ENCODE data around the gene NEK8. TPM values are rescaled to one million over a fixed set of nuclear protein-coding genes. Genes with fewer than 3 reads are reported as not detected.

The NEK8 gene
- total RNA-seq, 1 experiment from 2014 or later = 10.8 TPM

GRCh38 chr17:28725660-28726225, 2.8 kb upstream of the NEK8 start:
- Mint-ChIP-seq H3K4me3 (ENCODE audit: low read depth, unreplicated experiment) (peak overlapping the region; percentile 89), H3K27ac (ENCODE audit: unreplicated experiment) (peak overlapping the region; percentile 99), H3K36me3 (ENCODE audit: insufficient read depth, unreplicated experiment) (peaks cover 85% of the 10 kb centered on the region), H3K9me3 (ENCODE audit: low read depth, unreplicated experiment) (no peaks in the 10 kb centered on the region), H3K4me1 (ENCODE audit: low read depth, unreplicated experiment) (peaks cover 37% of the 10 kb centered on the region), H3K27me3 (ENCODE audit: unreplicated experiment) (no peaks in the 10 kb centered on the region)
- CTCF ChIA-PET = interaction anchor here (0.6 to 4.8 kb wide), 9 partner anchors 23 to 392 kb away, joined by 3 to 228 read pairs (median 14); partner anchors contain the start of gene PHF12
- intact Hi-C loops (cut with micrococcal nuclease; ENCODE audit: unreplicated experiment) = loop anchor here (10.0 kb wide), 3 partner anchors 79 to 389 kb away; no protein-coding TSS in a partner anchor
- peak; percentile 76 for DNase-seq
- no TSS peak for BruUV-seq (replicated peaks)
- no peak for TF ChIP-seq CTCF (IDR thresholded peaks at IDR 0.05; ENCODE audit: unreplicated experiment)

GRCh38 chr17:28726226-28726626, 2.4 kb upstream of the NEK8 start, which contains the start of gene TLCD1:
TSS of gene TLCD1 (minus strand) at chr17:28726233. CDS start at chr17:28726097, 136 bp downstream.
- no peak for TF ChIP-seq CTCF (IDR thresholded peaks at IDR 0.05; ENCODE audit: unreplicated experiment)
- peaks cover 37% of the 10 kb centered on the region for H3K4me1 Mint-ChIP-seq (ENCODE audit: low read depth, unreplicated experiment)
- no peaks in the 10 kb centered on the region for H3K27me3 Mint-ChIP-seq (ENCODE audit: unreplicated experiment)
- H3K36me3 Mint-ChIP-seq (ENCODE audit: insufficient read depth, unreplicated experiment) = peaks cover 80% of the 10 kb centered on the region
- no TSS peak for BruUV-seq (replicated peaks)
- peak within 1 kb of the TSS; percentile 99 for H3K27ac Mint-ChIP-seq (ENCODE audit: unreplicated experiment)
- DNase-seq = peak; percentile 69
- intact Hi-C loops (cut with micrococcal nuclease; ENCODE audit: unreplicated experiment) = loop anchor here (10.0 kb wide), 3 partner anchors 79 to 389 kb away; no protein-coding TSS in a partner anchor
- peak within 1 kb of the TSS; percentile 89 for H3K4me3 Mint-ChIP-seq (ENCODE audit: low read depth, unreplicated experiment)
- CTCF ChIA-PET = interaction anchor here (0.6 to 4.8 kb wide), 17 partner anchors 17 to 391 kb away, joined by 3 to 228 read pairs (median 5); partner anchors contain the start of genes FAM222B, PHF12 and TRAF4
- H3K9me3 Mint-ChIP-seq (ENCODE audit: low read depth, unreplicated experiment) = no peaks in the 10 kb centered on the region

GRCh38 chr17:28726627-28727491, 1.7 kb upstream of the NEK8 start:
- Mint-ChIP-seq H3K4me3 (ENCODE audit: low read depth, unreplicated experiment) (peak overlapping the region; percentile 89), H3K4me1 (ENCODE audit: low read depth, unreplicated experiment) (peaks cover 37% of the 10 kb centered on the region), H3K36me3 (ENCODE audit: insufficient read depth, unreplicated experiment) (peaks cover 73% of the 10 kb centered on the region), H3K9me3 (ENCODE audit: low read depth, unreplicated experiment) (no peaks in the 10 kb centered on the region), H3K27ac (ENCODE audit: unreplicated experiment) (peak overlapping the region; percentile 99), H3K27me3 (ENCODE audit: unreplicated experiment) (no peaks in the 10 kb centered on the region)
- intact Hi-C loops (cut with micrococcal nuclease; ENCODE audit: unreplicated experiment) = loop anchor here (1.0 to 10.0 kb wide), 4 partner anchors 23 to 388 kb away; no protein-coding TSS in a partner anchor
- peak; percentile 95 for DNase-seq
- TF ChIP-seq CTCF (IDR thresholded peaks at IDR 0.05; ENCODE audit: unreplicated experiment) = peak; percentile 94
- no TSS peak for BruUV-seq (replicated peaks)
- CTCF ChIA-PET = interaction anchor here (0.6 to 4.8 kb wide), 26 partner anchors 7 to 391 kb away, joined by 3 to 228 read pairs (median 5); partner anchors contain the start of genes BLTP2, FAM222B, FLOT2 and PHF12

- peaks cover 43% of the 10 kb centered on the region for H3K36me3 Mint-ChIP-seq (ENCODE audit: insufficient read depth, unreplicated experiment)
- H3K4me1 Mint-ChIP-seq (ENCODE audit: low read depth, unreplicated experiment) = peaks cover 35% of the 10 kb centered on the region
- DNase-seq = no peak
- H3K27ac Mint-ChIP-seq (ENCODE audit: unreplicated experiment) = peak overlapping the region; percentile 28
- intact Hi-C loops (cut with micrococcal nuclease; ENCODE audit: unreplicated experiment) = loop anchor here (10.0 kb wide), 3 partner anchors 75 to 385 kb away; no protein-coding TSS in a partner anchor
- CTCF ChIA-PET = interaction anchor here (1.4 kb wide), 1 partner anchor 34 kb away, joined by 4 read pairs; no protein-coding TSS in a partner anchor
- no peak for TF ChIP-seq CTCF (IDR thresholded peaks at IDR 0.05; ENCODE audit: unreplicated experiment)
- H3K27me3 Mint-ChIP-seq (ENCODE audit: unreplicated experiment) = no peaks in the 10 kb centered on the region
- H3K9me3 Mint-ChIP-seq (ENCODE audit: low read depth, unreplicated experiment) = no peaks in the 10 kb centered on the region
- peak overlapping the region; percentile 1 for H3K4me3 Mint-ChIP-seq (ENCODE audit: low read depth, unreplicated experiment)
- no TSS peak for BruUV-seq (replicated peaks)
Observed at GRCh38 chr17:28729950-28730330, 1.4 kb downstream of the NEK8 start.
